ENCODE measurements around the gene FBXO22. TPM values are rescaled to one million over a fixed set of nuclear protein-coding genes. Genes with fewer than 3 reads are reported as not detected.
"Not testable (repeated sequence)": the region's sequence is repeated elsewhere in the genome, so short reads cannot be mapped to it uniquely, and the experiment has no call there.

The FBXO22 gene
- total and polyA plus RNA-seq, 9 donors: 11.5 to 24.3 (median 20.0) TPM

GRCh38 chr15:75891895-75892294, 11.8 kb upstream of the FBXO22 start:
- no peaks in the 10 kb centered on the region for H3K4me1 ChIP-seq (ENCODE audit: insufficient read depth)
- H3K4me3 ChIP-seq: no peak overlapping the region
- TF ChIP-seq CTCF (IDR thresholded peaks at IDR 0.05) (no peak), POLR2A (IDR thresholded peaks at IDR 0.05) (no peak), EP300 (IDR thresholded peaks at IDR 0.05) (no peak)
- no peak for DNase-seq
- H3K36me3 ChIP-seq: no peaks in the 10 kb centered on the region
- H3K9me3 ChIP-seq: no peaks in the 10 kb centered on the region
- intact Hi-C loops (cut with DNase I): no loop called here
- H3K27me3 ChIP-seq: no peaks in the 10 kb centered on the region
- no peak overlapping the region for H3K27ac ChIP-seq

GRCh38 chr15:75895731-75896130, 7.9 kb upstream of the FBXO22 start:
- H3K4me3 ChIP-seq: no peak overlapping the region

GRCh38 chr15:75900577-75900976, 3.1 kb upstream of the FBXO22 start:
- Histone ChIP-seq H3K36me3 (no peaks in the 10 kb centered on the region), H3K27me3 (no peaks in the 10 kb centered on the region)
- TF ChIP-seq EP300 (IDR thresholded peaks at IDR 0.05) (no peak), POLR2A (IDR thresholded peaks at IDR 0.05) (no peak), CTCF (IDR thresholded peaks at IDR 0.05) (no peak)

More at GRCh38 chr15:75895731-75896130, 7.9 kb upstream of the FBXO22 start:
- intact Hi-C loops (cut with DNase I): no loop called here
- H3K27ac ChIP-seq: no peak overlapping the region
- no peaks in the 10 kb centered on the region for H3K36me3 ChIP-seq
- 86 to 89% (median 89%) methylated on average over 2 of the region's 2 CpGs for WGBS, 3 donors
- DNase-seq: no peak
- H3K27me3 ChIP-seq: no peaks in the 10 kb centered on the region
- TF ChIP-seq CTCF (IDR thresholded peaks at IDR 0.05) (no peak), POLR2A (IDR thresholded peaks at IDR 0.05) (no peak), EP300 (IDR thresholded peaks at IDR 0.05) (no peak)
- no peaks in the 10 kb centered on the region for H3K4me1 ChIP-seq (ENCODE audit: insufficient read depth)
- H3K9me3 ChIP-seq: no peaks in the 10 kb centered on the region

GRCh38 chr15:75902129-75902557, 1.5 kb upstream of the FBXO22 start:
- 52 to 63% (median 56%) methylated on average over 8 of the region's 8 CpGs for WGBS, 3 donors
- no peak for DNase-seq
- no peaks in the 10 kb centered on the region for H3K9me3 ChIP-seq
- no peak overlapping the region for H3K4me3 ChIP-seq
- TF ChIP-seq EP300 (IDR thresholded peaks at IDR 0.05) (no peak), POLR2A (IDR thresholded peaks at IDR 0.05) (no peak), CTCF (IDR thresholded peaks at IDR 0.05) (no peak)
- intact Hi-C loops (cut with DNase I): no loop called here
- H3K27ac ChIP-seq: no peak overlapping the region
- no peaks in the 10 kb centered on the region for H3K27me3 ChIP-seq
- H3K4me1 ChIP-seq (ENCODE audit: insufficient read depth): peaks cover 4% of the 10 kb centered on the region
- H3K36me3 ChIP-seq: no peaks in the 10 kb centered on the region

More at GRCh38 chr15:75900577-75900976, 3.1 kb upstream of the FBXO22 start:
- intact Hi-C loops (cut with DNase I): no loop called here
- Histone ChIP-seq H3K4me3 (no peak overlapping the region), H3K27ac (no peak overlapping the region), H3K9me3 (no peaks in the 10 kb centered on the region), H3K4me1 (ENCODE audit: insufficient read depth) (peaks cover 4% of the 10 kb centered on the region)
- DNase-seq: no peak

GRCh38 chr15:75905231-75905630, 1.6 kb downstream of the FBXO22 start:
- Histone ChIP-seq H3K27ac (no peak overlapping the region), H3K27me3 (no peaks in the 10 kb centered on the region), H3K4me3 (no peak overlapping the region), H3K36me3 (no peaks in the 10 kb centered on the region), H3K9me3 (no peaks in the 10 kb centered on the region), H3K4me1 (ENCODE audit: insufficient read depth) (peaks cover 4% of the 10 kb centered on the region)
- no peak for TF ChIP-seq CTCF (IDR thresholded peaks at IDR 0.05)
- TF ChIP-seq EP300 (IDR thresholded peaks at IDR 0.05): no peak
- no peak for TF ChIP-seq POLR2A (IDR thresholded peaks at IDR 0.05)
- intact Hi-C loops (cut with DNase I): no loop called here
- WGBS, 3 donors: 85 to 89% (median 89%) methylated on average over 5 of the region's 5 CpGs
- no peak for DNase-seq

- H3K4me1 ChIP-seq (ENCODE audit: insufficient read depth); H3K4me3 ChIP-seq; H3K27me3 ChIP-seq; DNase-seq; H3K36me3 ChIP-seq; H3K27ac ChIP-seq; H3K9me3 ChIP-seq; intact Hi-C loops (cut with DNase I): not testable (repeated sequence)
- 93 to 100% (median 97%) methylated on average over 3 of the region's 3 CpGs for WGBS, 3 donors
Measured at GRCh38 chr15:75910355-75910754, 6.7 kb downstream of the FBXO22 start.

All from ovary (tissue), 9 donors.